Measurements from ENCODE around the gene TTYH3.
"Not testable (repeated sequence)": the region's sequence is repeated elsewhere in the genome, so short reads cannot be mapped to it uniquely, and the experiment has no call there.

TTYH3 gene

DNA sequence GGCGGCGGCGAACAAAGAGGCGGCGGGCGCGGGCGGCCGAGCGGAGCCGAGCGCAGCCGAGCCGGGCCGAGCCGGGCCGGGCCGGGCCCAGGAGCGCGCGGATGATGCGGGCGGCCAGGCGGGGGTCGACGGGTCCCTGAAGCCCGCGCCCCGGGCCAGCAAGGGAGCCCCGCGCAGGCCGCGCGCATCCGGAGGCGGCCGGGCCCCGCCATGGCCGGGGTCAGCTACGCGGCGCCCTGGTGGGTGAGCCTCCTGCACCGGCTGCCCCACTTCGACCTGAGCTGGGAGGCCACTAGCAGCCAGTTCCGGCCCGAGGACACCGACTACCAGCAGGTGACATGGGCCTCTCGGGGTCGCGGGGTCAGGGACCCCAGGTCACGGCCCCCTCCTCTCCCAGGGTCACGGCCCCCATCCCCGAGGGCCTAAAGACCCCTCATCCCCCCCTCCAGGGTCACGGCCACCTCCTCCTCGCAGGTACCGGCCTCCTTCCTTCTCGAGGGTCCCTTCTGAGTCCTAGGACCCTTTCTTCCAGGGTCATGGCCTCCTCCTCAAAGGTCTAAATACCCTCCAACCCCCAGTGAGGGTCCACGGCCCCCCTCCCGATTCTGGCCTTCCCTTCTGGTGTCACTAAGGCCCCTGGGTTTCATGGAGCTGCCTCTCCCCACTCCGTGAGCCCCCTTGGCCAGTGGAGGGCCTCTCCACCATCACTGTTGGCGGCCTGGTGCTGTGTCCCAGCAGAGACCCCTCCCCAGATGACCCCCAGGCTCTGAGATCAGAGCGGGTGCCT lies at the start of gene TTYH3:
TTYH3 (plus strand) TSS at position 41 of the 787 bp plus-strand sequence; CDS start at position 211, 170 bp downstream.
- peak in 1 of 2 donors; percentile 21 for DNase-seq (ENCODE audit: low read depth in 2 of 2)

DNA sequence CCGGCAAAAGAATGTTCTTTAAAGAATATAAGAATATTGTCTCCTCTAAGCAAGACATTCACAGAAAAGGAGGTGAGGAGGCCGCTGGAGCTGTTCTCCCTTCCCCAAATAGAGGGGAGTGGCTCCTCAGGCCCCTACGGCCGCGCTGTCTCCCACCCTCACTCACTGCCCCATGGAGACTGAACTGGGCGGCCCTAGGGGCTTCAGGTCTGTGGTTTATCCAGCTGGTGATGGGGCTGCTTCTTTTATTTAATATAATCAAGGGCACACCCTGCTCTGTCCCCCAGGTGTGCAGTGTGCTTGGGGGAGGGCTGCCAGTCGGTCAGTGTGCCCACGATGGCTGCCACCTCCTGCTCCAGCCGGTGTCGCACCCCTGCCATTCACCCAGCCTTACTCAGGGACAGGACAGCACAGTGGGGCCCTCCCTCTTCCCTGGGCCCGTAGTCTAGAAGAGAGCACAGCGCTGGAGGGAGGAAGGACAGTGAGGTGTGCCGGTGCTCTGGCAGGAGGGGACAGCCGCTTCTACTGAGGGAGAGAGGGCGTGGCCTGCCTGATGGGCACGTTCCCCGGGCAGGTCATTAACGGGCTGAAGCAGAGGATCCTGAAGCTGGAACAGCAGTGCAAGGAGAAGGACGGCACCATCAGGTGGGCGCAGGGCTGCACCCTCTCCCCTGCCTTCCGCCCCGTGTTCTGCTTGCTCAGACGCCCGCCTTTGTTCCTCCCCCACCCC lies 49.6 kb upstream of the TTYH3 start:
- DNase-seq (ENCODE audit: low read depth in 2 of 2) = no peak

DNA sequence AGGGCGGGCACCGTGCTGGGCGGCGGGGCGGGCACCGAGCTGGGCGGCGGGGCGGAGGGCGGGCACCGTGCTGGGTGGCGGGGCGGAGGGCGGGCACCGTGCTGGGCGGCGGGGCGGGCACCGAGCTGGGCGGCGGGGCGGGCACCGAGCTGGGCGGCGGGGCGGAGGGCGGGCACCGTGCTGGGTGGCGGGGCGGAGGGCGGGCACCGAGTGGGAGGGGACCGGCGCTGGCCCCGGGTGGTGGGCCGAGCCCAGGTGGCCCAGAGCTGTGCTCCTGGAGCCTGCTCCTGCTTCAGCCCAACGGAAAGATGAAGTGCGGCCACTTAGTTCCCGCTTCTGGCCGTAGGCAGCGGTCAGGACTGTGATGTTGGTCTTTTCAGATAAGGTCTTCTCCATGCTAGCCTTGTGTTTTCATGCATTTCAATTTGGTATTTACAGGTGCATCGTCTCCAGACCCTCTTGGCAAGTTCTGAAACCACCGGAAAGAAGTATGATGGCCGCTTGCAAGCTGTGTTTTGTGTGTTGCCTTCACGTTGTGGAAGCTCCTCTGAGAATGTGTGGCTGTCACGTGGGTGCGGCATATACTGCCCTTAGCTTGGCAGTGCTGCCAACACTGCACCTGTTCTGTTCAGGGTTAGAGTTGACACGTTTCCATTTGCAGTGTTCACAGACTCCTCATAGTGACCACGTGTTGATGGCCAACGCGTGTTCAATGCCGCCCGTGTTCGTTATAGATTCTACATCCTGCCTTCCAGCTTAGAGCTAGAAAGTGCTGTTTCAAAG lies 47.8 kb upstream of the TTYH3 start:
- DNase-seq (ENCODE audit: low read depth in 2 of 2) = no peak

GRCh38 chr7:2585446-2585845 lies 46.3 kb upstream of the TTYH3 start:
- DNase-seq (ENCODE audit: low read depth in 2 of 2) = no peak

DNA sequence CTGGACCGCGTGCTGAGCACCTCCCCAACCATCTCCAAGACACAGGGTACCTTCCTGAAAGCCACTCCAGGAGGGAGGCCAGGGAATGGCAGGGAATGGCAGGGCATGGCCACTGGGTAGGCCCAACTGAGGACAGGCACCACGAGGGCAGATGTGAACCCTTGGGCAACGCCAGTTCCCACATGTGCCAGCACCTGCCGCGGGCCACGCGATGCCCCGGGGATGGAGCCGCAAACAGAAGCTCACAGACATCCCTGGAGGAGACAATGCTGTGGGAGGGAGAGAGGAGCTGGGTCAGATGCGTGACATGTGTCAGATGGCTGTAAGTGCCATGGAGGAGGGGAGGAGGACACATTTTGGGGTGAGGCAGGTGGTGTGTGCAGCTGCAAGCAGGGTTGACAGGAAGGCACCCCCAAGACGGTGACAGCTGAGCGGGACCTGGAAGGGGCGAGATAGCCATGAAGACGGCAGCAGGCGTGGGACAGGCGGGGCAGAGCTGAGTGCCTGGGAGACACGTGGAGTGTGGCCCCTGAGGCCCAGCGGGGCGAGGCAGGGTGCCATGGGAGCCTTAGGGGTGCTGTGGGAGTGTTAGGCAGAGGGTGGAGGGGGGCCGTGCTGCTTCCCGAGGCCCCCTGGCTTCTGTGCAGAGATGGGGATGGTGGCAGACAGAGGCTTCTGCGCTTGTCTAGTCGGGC lies 45.3 kb upstream of the TTYH3 start:
- DNase-seq (ENCODE audit: low read depth in 2 of 2) = no peak

GRCh38 chr7:2587134-2587533 lies 44.7 kb upstream of the TTYH3 start:
- DNase-seq (ENCODE audit: low read depth in 2 of 2) = no peak

GRCh38 chr7:2587778-2588177 lies 44.0 kb upstream of the TTYH3 start:
- no peak for DNase-seq (ENCODE audit: low read depth in 2 of 2)

GRCh38 chr7:2589341-2589740 lies 42.4 kb upstream of the TTYH3 start:
- no peak for DNase-seq (ENCODE audit: low read depth in 2 of 2)

DNA sequence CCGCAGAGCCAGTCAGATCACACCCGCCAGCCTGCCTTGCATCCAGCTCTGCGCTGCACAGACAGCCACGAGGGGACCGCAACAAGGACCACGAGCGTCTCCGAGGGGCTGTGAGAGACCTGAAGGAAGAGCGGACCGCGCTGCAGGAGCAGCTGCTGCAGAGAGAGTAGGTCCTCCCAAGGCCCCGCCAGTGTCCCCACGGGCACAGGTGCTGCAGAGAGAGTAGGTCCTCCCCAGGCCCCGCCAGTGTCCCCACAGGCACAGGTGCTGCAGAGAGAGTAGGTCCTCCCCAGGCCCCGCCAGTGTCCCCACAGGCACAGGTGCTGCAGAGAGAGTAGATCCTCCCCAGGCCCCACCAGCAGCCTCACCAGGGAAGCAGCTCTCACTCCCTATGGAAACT lies 41.8 kb upstream of the TTYH3 start:
- DNase-seq (ENCODE audit: low read depth in 2 of 2) = not testable (repeated sequence)

- DNase-seq (ENCODE audit: low read depth in 2 of 2) = no peak
Observed at GRCh38 chr7:2592375-2592865, 39.4 kb upstream of the TTYH3 start.

- DNase-seq (ENCODE audit: low read depth in 2 of 2) = no peak
Observed at GRCh38 chr7:2593036-2593727, 38.6 kb upstream of the TTYH3 start.

DNA sequence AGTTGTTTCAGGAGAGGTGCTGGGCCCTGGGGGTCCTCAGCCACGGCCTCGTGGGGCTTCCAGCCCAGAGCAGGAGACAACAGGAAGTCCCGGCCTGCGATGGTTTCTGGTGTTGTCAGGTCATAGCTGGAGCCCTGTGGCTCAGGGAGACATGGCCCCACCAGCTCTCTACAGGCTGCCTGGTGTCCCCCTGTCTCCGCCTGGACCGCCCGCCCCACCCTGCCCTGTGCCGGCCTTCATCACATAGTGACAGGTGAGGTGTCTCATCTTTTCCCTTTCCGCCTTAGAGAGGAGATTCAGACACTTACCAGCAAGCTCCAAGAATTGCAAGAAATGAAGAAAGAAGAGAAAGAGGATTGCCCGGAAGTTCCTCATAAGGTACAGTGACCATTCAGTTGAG lies 37.2 kb upstream of the TTYH3 start:
- DNase-seq (ENCODE audit: low read depth in 2 of 2) = no peak

- no peak for DNase-seq (ENCODE audit: low read depth in 2 of 2)
Observed at GRCh38 chr7:2595258-2595860, 36.4 kb upstream of the TTYH3 start.

- DNase-seq (ENCODE audit: low read depth in 2 of 2) = no peak
Observed at GRCh38 chr7:2596464-2597272, 35.1 kb upstream of the TTYH3 start.

DNA sequence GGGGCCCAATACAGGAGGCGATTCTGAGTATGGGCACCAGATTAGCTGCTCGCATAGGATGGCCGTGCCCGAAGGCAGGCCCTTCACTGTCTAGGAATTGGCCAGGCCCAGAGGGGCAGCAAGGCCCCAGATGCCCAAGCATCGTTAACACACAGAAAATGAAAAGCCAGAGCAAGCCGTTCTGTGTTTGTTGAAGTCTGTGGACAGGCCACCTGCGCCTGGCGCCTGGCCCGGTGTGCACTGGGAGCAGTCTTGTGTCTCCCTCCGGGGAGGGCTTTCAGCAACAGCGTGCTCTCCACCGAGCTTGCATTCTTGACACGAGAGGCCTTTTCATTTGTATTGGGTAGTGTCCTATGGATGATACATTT lies 34.5 kb upstream of the TTYH3 start:
- DNase-seq (ENCODE audit: low read depth in 2 of 2) = no peak

DNA sequence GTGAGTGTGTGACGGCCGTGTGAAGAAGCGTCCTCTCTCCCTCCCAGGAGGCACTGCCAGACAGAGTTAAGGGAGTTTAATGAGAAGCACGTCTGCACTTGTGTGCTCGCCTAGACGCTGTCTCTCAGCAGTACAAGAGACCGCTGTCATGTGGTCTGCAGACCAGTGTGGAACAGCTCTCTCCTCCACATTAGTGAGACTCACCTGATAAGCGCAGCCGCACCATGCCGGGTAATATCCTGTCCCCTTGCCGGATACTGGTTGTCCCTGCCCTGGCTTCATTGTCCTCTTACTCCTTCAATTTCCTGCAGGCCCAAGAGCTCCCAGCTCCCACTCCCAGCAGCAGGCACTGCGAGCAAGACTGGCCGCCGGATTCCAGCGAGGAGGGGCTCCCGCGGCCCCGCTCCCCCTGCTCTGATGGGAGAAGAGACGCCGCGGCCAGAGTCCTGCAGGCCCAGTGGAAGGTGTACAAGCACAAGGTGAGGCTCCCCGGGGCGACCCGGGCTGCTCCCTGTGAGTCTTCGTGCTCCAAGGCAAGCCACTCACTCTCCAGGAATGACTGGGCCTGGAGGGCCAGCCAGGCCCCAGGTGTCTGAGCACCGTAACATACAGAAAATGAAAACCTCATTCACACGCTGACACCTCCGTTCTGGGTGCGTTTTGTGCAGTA lies 33.5 kb upstream of the TTYH3 start:
- DNase-seq (ENCODE audit: low read depth in 2 of 2) = no peak

GRCh38 chr7:2601065-2601464 lies 30.7 kb upstream of the TTYH3 start:
- DNase-seq (ENCODE audit: low read depth in 2 of 2) = no peak

DNA sequence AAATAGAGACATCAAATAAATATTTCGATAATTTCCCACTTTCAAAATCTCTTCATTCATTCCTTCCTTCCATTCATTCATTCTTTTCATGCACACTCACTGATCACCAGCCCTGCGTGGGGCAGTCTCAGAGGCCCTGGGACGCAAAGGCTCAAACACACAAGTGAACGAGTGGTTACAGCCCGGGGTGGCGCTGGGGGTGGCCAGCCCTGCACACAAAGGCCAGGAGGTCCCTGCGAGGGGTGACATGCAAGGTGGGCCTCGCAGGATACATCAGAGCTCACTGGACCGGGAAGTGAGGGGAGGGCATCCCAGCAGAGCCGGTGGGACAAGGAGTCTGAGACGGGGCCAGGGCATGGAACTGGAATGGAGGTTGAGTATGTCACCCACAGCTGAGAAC lies 29.9 kb upstream of the TTYH3 start:
- no peak for DNase-seq (ENCODE audit: low read depth in 2 of 2)

DNA sequence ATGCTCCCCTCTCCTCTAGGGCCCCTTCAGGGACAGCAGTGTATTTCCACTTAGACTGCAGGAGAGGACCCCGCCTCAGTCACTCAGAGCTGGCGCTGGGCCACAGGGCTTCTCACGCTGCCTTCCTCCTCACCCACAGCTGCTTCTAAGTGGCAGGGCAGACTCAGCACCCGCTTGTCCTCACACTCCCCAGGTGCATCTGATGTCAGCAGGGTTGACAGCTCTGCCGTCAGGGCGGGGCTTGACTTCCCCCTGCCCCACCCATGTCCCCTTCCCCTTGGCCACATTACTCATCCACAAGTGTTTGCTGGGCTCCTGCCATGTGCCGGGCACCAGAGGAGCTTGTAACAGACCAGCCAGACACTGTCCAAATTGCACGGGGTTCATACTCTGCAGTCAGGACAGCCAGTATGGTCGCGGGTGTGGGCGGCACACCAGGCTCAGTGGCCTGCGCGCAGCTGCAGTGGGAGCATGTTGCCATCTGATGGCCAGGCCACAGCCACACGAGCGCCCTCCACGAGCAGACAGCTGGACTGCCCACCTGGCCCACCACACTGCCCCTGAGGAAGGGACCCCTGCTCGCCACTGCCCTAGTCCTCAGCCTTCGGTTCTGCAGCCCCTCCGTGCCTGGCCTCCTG lies 29.3 kb upstream of the TTYH3 start:
- DNase-seq (ENCODE audit: low read depth in 2 of 2) = no peak

All from stimulated activated CD8-positive, alpha-beta memory T cell treated with anti-CD3 and anti-CD28 coated beads, Interleukin-2, amount 100 ng/mL, for 48 hours (primary cell).